NCI-H446 (cell line): ENCODE measurements around the gene HOXD3.

Source experiments
- DNase-seq, 2 experiments: peaks; one replicate each; lab custom pipeline; 2025; lab: John Stamatoyannopoulos, UW

Gene HOXD3

GRCh38 chr2:176132205-176133171, 24.6 kb upstream of the HOXD3 start:
- DNase-seq, result no peak

GRCh38 chr2:176133389-176133788, 23.7 kb upstream of the HOXD3 start:
- no peak for DNase-seq

- DNase-seq, result no peak
Observed at GRCh38 chr2:176134035-176134434, 23.1 kb upstream of the HOXD3 start.

- peak in 1 of 2 experiments; percentile 4 for DNase-seq
Observed at GRCh38 chr2:176135035-176135440, 22.1 kb upstream of the HOXD3 start.

- peak in 1 of 2 experiments; percentile 14 for DNase-seq
Observed at GRCh38 chr2:176136374-176137251, 20.5 kb upstream of the HOXD3 start.

- DNase-seq, result no peak
Observed at GRCh38 chr2:176137252-176137580, 19.9 kb upstream of the HOXD3 start.

- DNase-seq, result no peak
Observed at GRCh38 chr2:176137906-176138305, 19.2 kb upstream of the HOXD3 start.

- DNase-seq, result no peak
Observed at GRCh38 chr2:176138526-176138922, 18.6 kb upstream of the HOXD3 start.

- DNase-seq, result no peak
Observed at GRCh38 chr2:176138923-176139660, 18.0 kb upstream of the HOXD3 start.

GRCh38 chr2:176139661-176140512, 17.2 kb upstream of the HOXD3 start:
- DNase-seq, result peak in 1 of 2 experiments; percentile 32

- peak; percentile 72 to 92 for DNase-seq
Observed at GRCh38 chr2:176140513-176141317, 16.4 kb upstream of the HOXD3 start.

- no peak for DNase-seq
Observed at GRCh38 chr2:176142281-176142680, 14.8 kb upstream of the HOXD3 start.

GRCh38 chr2:176145085-176145969, 11.8 kb upstream of the HOXD3 start:
- DNase-seq, result no peak

GRCh38 chr2:176146101-176146500, 11.0 kb upstream of the HOXD3 start:
- DNase-seq, result no peak

- no peak for DNase-seq
Observed at GRCh38 chr2:176146645-176147044, 10.5 kb upstream of the HOXD3 start.

GRCh38 chr2:176147210-176147799, 9.8 kb upstream of the HOXD3 start:
- DNase-seq, result no peak

GRCh38 chr2:176147800-176148496, 9.2 kb upstream of the HOXD3 start:
- DNase-seq, result no peak

- no peak for DNase-seq
Observed at GRCh38 chr2:176148751-176149421, 8.2 kb upstream of the HOXD3 start.
